GM23338 (cell line): Measurements from ENCODE around the gene HNRNPAB.

Source experiments
- CREB1 ChIP-seq: fragments of 250-450 bp; sonication (Bioruptor Pico); IDR thresholded peaks from 2 replicates; pipeline ENCODE4 v1.5.0; 2020; ENCODE audit warnings: low read depth, mild to moderate bottlenecking, moderate library complexity
- CTCF ChIP-seq, 2 experiments: fragments of 200-600 bp in 1 of 2; sonication (generic) in 1 of 2; conservative IDR thresholded peaks; 2 replicates each; pipeline versions ENCODE4 v1.5.1 to v1.6.1; 2016 to 2017; ENCODE audit warnings: antibody characterized with exemption in 2 of 2, low read depth in 2 of 2, mild to moderate bottlenecking in 2 of 2, moderate library complexity in 1 of 2
- EZH2 ChIP-seq: fragments of 200-600 bp; sonication (generic); IDR thresholded peaks from one replicate; pipeline ENCODE4 v1.8.0; 2017; ENCODE audit warnings: antibody characterized with exemption, mild to moderate bottlenecking, low read depth; ENCODE audit not compliant: unreplicated experiment
- EZH2phosphoT487 ChIP-seq: fragments of 200-600 bp; sonication (generic); IDR thresholded peaks from one replicate; pipeline ENCODE4 v1.8.1; 2018; ENCODE audit warnings: antibody characterized with exemption; ENCODE audit not compliant: unreplicated experiment
- POLR2AphosphoS5 ChIP-seq: IDR thresholded peaks from 2 replicates; pipeline ENCODE4 v1.6.1; 2016; ENCODE audit warnings: antibody characterized with exemption, low read depth
- STAT1 ChIP-seq: IDR thresholded peaks from one replicate; pipeline ENCODE4 v1.6.1; 2016; ENCODE audit warnings: antibody characterized with exemption; ENCODE audit not compliant: unreplicated experiment
- ZNF114 ChIP-seq: fragments of 250-450 bp; sonication (Bioruptor Pico); IDR thresholded peaks from 2 replicates; pipeline ENCODE4 v1.5.0; 2020; ENCODE audit warnings: mild to moderate bottlenecking, moderate library complexity

DNA sequence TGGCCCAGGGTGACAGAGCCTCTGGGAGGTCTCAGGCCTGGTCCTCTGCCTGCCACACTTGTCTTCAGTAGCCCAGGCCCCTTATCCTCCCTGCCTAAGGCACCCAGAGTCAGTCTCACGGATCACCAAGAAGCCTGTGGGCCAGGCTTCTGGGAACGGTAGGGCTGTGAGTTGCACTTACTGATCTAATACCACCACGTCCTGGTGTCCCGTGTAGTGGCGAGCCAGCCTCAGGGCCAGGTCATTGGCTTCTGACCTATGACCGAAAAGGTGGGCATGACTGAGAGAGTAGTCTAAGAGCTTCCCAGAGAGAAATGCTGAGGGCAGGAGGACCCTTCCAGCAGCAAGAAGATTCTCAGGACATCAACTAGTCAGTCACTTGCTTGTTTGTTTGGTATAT, 20.8 kb downstream of the HNRNPAB start:
- TF ChIP-seq POLR2AphosphoS5, result no peak
- no peak for TF ChIP-seq CTCF (conservative IDR thresholded peaks at IDR 0.05; ENCODE audit: low read depth in 2 of 2)
- no peak for TF ChIP-seq EZH2
- TF ChIP-seq STAT1, result no peak
- no peak for TF ChIP-seq ZNF114 (CRISPR knock-in tag)
- TF ChIP-seq EZH2phosphoT487, result no peak
- no peak for TF ChIP-seq CREB1 (CRISPR knock-in tag)
